IPS-18a (cell line): ENCODE results near the gene ARHGAP12.
"Not testable (repeated sequence)": the region's sequence is repeated elsewhere in the genome, so short reads cannot be mapped to it uniquely, and the experiment has no call there.

ENCODE experiments used
- H3K27ac ChIP-seq: one replicate; pipeline ENCODE4 v1.5.1; 2013; ENCODE audit warnings: low read length
- H3K27me3 ChIP-seq: one replicate; pipeline ENCODE4 v1.6.1; 2013; ENCODE audit warnings: mild to moderate bottlenecking, low read length; ENCODE audit not compliant: control insufficient read depth, insufficient read depth
- H3K36me3 ChIP-seq: one replicate; pipeline ENCODE4 v1.6.1; 2013; ENCODE audit warnings: low read depth, low read length; ENCODE audit not compliant: control insufficient read depth
- H3K4me1 ChIP-seq: one replicate; pipeline ENCODE4 v1.6.1; 2013; ENCODE audit warnings: low read depth, low read length; ENCODE audit not compliant: control insufficient read depth
- H3K4me3 ChIP-seq: one replicate; pipeline ENCODE4 v1.5.1; 2013; ENCODE audit warnings: low read length
- H3K9ac ChIP-seq: one replicate; pipeline ENCODE4 v1.6.1; 2013; ENCODE audit warnings: mild to moderate bottlenecking, low read length, moderate library complexity
- H3K9me3 ChIP-seq: one replicate; pipeline ENCODE4 v1.6.1; 2013; ENCODE audit warnings: low read depth, low read length; ENCODE audit not compliant: control insufficient read depth

The ARHGAP12 gene

DNA sequence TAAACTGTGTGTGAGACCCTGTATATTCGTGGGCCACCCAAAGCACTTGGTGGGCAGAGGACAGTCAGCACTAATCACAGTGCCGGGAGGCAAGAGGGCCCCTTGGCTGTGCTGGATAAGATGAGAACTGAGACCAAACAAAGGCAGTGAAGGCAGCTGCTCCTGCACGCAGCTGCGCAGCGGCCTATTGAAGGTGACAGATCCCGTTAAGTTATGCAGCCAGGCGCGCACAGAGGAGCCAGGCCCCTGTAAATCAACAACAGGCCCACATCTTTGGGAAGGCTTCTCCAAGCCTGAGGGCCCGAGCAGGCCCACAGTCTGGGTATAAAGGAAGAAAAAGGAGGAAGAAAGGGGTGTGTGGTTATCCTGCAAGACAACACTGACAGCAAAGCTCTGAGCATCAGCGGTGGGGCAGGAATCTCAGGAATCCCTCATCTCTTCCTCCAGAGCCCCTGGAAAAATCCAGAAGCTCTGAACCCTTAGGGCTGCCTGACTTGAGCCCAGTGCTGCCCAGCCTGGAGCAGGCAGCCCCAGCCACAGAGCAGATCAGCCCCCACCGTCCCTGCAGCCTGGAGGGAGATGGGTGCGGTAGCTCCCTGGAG is 154.2 kb downstream of the ARHGAP12 start:
- Histone ChIP-seq H3K4me3 (no peak overlapping the region), H3K27me3 (no peaks in the 10 kb centered on the region), H3K4me1 (peaks cover 3% of the 10 kb centered on the region), H3K9ac (no peak overlapping the region), H3K27ac (no peak overlapping the region), H3K36me3 (no peaks in the 10 kb centered on the region), H3K9me3 (no peaks in the 10 kb centered on the region)

DNA sequence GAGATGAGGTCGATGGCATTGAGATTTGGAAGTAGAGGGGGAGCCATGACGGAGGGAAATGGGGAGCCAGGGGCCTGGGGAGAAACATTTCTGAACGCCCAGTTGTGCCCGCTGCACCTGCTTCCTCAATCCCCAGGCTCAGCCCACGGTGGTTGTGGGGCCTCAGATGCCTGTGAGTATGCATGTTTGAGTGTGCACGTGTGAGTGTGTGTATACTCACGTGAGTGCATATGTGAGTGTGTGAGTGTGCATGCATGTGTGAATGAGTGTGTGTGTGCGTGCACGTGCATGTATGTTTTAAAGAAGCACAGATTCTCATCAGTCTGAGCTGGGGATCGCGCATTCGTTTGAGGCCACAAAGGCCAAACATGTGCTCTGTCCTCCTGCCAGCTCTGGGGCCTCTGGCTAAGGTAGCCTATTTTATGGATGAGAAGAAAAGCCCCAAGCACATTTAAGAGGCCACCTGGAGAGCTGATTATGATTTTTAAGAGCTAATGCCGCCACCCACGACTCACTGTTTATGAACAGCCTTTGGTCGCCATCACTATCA is 154.8 kb downstream of the ARHGAP12 start:
- H3K9ac ChIP-seq: no peak overlapping the region
- no peaks in the 10 kb centered on the region for H3K36me3 ChIP-seq
- no peak overlapping the region for H3K27ac ChIP-seq
- H3K4me1 ChIP-seq: peaks cover 3% of the 10 kb centered on the region
- no peaks in the 10 kb centered on the region for H3K9me3 ChIP-seq
- no peaks in the 10 kb centered on the region for H3K27me3 ChIP-seq
- no peak overlapping the region for H3K4me3 ChIP-seq

DNA sequence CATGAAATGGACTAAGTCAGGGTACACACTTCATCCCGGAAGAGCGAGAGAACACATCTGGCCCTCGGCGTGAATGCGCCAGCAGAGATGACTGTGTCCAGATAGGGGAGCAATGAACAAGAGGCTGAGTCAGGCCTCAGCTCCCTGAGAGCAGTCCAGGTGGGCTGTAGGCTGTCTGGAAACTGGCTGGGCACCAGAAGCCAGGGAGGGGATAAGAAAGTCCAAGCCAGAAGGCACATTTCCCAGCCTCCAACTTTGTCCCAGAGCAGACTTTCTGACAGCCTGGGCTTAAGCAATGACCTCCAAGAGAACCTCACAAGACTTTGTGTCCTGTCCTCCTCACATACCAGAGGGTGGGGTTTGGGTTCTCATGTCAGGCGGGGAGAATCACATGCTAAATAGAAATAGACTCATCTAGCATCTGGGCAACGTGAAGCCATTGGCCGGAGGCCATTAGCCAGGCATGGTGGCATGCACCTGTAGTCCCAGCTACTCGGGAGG is 157.2 kb downstream of the ARHGAP12 start:
- no peaks in the 10 kb centered on the region for H3K27me3 ChIP-seq
- no peaks in the 10 kb centered on the region for H3K36me3 ChIP-seq
- no peak overlapping the region for H3K27ac ChIP-seq
- H3K9ac ChIP-seq: no peak overlapping the region
- H3K9me3 ChIP-seq: no peaks in the 10 kb centered on the region
- H3K4me3 ChIP-seq: no peak overlapping the region
- peaks cover 3% of the 10 kb centered on the region for H3K4me1 ChIP-seq

DNA sequence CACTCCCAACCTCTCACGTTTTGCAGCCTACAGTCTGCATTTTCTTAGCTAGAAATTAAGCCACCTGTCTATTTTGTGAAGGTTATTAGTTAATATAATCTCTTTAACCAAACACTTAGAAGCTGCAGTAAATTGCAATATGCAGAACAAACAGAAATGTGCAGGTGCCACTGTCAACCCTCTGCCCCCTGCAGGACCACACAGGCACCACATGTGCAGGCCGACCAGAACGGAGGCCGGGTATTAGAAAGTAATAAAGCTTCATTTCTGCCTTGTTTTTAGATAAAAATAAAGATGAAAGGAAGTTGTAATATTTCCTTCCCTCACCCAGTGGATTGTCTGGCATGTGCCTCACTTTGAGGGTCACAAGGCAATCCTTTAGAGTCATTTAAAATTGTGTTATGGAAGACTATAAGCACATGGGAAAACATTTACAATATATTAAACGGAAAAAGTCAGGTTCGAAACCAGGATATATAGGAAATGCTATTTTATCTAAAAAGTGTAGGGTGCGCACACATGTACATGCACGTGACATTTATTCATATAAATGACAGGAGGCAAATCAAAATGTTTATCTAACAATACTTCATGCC is 158.2 kb downstream of the ARHGAP12 start:
- Histone ChIP-seq H3K9me3 (no peaks in the 10 kb centered on the region), H3K27me3 (no peaks in the 10 kb centered on the region), H3K27ac (no peak overlapping the region), H3K4me3 (no peak overlapping the region), H3K4me1 (peaks cover 9% of the 10 kb centered on the region), H3K9ac (no peak overlapping the region), H3K36me3 (no peaks in the 10 kb centered on the region)

DNA sequence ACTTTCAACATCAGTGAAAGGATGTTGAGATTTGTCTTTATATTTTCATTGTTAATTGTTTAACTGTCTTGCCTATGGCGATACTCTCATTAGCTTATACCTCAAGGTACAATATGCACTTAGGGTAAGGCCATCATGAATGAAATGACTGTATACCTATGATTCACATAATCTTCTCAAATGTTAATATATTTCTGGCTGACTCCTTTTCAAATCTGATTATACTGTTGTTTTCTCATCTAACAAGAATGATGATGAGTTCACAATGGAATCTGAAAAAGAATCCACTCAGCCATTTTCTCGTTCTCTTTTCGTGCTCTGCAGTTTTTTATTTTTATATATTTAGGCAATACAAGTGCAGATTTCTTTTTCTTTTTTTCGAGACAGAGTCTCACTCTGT is 159.1 kb downstream of the ARHGAP12 start:
- Histone ChIP-seq H3K9me3 (no peaks in the 10 kb centered on the region), H3K9ac (no peak overlapping the region), H3K27ac (no peak overlapping the region)

DNA sequence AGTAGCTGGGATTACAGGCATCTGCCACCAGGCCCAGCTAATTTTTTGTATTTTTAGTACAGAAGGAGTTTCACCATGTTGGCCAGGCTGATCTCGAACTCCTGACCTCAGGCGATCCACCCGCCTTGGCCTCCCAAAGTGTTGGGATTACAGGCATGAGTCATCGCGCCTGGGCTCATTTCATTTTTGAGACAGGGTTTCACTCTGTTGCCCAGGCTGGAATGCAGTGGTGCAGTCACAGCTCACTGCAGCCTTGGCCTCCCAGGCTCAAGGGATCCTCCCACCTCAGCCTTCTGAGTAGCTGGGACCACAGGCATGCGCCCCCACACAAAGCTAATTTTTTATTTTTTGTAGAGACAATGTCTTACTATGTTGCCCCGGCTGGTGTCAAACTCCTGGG is 159.7 kb downstream of the ARHGAP12 start:
- H3K27ac ChIP-seq, H3K27me3 ChIP-seq, H3K36me3 ChIP-seq, H3K4me1 ChIP-seq, H3K9me3 ChIP-seq, H3K4me3 ChIP-seq, H3K9ac ChIP-seq: not testable (repeated sequence)

More for the DNA sequence above, 159.1 kb downstream of the ARHGAP12 start:
- no peaks in the 10 kb centered on the region for H3K36me3 ChIP-seq
- peaks cover 6% of the 10 kb centered on the region for H3K4me1 ChIP-seq
- H3K27me3 ChIP-seq: no peaks in the 10 kb centered on the region
- no peak overlapping the region for H3K4me3 ChIP-seq

DNA sequence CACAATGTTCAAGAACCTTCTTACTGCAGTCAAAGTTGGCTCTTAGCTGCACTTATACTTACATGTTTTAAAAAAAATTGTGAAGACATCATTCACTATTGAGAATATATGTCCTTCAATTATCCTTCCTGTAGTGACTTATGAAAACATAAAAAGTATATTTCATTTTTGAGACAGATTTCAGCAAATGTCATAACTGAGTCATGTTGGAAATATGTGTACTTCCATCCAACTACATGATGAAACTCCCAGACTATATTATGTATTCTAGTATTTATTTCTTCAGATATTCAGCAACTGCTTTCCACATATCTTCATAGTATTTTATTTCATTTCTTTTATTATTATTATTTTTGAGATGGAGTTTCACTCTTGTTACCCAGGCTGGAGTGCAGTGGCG is 160.2 kb downstream of the ARHGAP12 start:
- H3K27ac ChIP-seq: no peak overlapping the region
- peaks cover 6% of the 10 kb centered on the region for H3K4me1 ChIP-seq
- H3K9me3 ChIP-seq: no peaks in the 10 kb centered on the region
- H3K27me3 ChIP-seq: no peaks in the 10 kb centered on the region
- no peaks in the 10 kb centered on the region for H3K36me3 ChIP-seq
- no peak overlapping the region for H3K4me3 ChIP-seq
- no peak overlapping the region for H3K9ac ChIP-seq

DNA sequence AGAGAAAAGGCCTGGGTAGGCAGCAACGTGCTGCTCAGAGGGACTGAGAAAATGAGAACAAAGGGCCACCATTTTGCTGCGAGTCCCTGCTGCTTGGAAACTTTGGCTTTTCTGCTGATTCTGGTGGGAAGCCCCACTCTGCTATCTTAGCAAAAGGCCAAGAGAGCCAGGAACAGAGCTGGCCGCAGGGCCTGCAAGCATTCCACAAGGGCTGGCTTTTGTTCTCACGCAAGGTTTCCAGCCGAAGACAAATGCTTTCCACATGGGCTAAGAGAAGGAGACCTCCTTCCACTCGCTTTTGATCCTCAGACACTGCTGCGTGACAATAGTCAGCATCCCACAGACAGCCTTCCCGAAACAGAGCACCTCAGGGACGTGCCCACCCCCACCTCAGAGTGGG is 163.1 kb downstream of the ARHGAP12 start:
- Histone ChIP-seq H3K4me1 (peaks cover 11% of the 10 kb centered on the region), H3K27me3 (no peaks in the 10 kb centered on the region), H3K4me3 (no peak overlapping the region), H3K36me3 (no peaks in the 10 kb centered on the region), H3K9ac (no peak overlapping the region), H3K9me3 (no peaks in the 10 kb centered on the region), H3K27ac (no peak overlapping the region)

DNA sequence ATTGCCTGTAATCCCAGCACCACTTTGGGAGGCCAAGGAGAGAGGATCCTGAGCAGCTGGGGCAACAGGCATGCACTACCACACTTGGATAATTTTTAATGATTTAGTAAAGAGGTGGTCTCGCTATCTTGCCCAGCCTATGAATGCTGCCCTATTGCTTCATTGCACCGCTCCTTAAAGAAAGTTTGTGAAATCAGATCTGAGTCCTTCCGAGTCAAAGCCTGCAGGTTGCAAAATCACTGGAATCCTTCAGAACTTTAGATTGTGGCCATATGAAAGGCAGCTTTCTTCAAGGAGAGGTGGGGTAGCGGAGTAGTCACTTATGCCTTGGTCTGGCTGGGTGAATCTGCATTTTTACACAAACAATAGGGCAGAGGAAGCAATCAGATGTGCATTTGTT is 166.3 kb downstream of the ARHGAP12 start:
- Histone ChIP-seq H3K9ac (no peak overlapping the region), H3K36me3 (no peaks in the 10 kb centered on the region), H3K27ac (no peak overlapping the region), H3K4me1 (peaks cover 25% of the 10 kb centered on the region), H3K4me3 (no peak overlapping the region), H3K9me3 (no peaks in the 10 kb centered on the region), H3K27me3 (no peaks in the 10 kb centered on the region)

DNA sequence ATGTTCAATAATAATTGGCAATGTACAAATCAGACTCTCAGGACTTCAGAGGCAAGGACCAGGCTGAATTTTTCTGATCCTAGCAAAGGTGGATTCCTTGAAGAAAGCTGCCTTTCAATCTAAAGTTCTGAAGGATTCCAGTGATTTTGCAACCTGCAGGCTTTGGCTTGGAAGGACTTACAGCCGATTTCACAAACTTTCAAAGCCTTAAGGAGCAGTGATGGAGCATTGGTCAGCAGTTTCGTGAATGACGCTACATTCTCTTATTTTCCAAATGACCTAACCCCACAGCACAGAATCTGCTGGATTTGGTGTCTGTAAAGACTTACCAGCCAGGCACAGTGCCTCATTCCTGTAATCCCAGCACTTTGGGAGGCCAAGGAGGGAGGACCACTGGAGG is 167.5 kb downstream of the ARHGAP12 start:
- no peak overlapping the region for H3K4me3 ChIP-seq
- no peaks in the 10 kb centered on the region for H3K9me3 ChIP-seq
- no peak overlapping the region for H3K9ac ChIP-seq
- no peaks in the 10 kb centered on the region for H3K27me3 ChIP-seq
- no peak overlapping the region for H3K27ac ChIP-seq
- peaks cover 36% of the 10 kb centered on the region for H3K4me1 ChIP-seq
- no peaks in the 10 kb centered on the region for H3K36me3 ChIP-seq

DNA sequence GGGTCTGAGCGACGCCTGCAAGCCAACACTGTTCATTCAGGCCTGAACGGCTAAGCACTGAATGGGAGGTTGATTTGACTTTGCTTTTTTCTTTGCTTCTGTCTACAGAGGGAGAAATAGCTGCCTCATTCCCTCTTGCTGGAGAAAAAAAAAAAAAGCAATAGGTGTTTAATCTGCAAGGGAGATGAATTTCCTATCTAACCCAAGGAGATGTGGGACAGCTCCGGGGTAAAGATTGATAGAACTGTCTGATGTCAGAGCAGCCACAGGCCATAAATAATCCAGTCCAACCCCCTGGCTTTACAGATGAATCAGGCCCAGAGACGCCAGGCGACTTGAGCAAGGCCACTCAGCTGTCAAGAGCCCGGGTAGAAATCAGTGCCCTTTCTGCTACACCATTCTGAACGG is 168.0 kb downstream of the ARHGAP12 start:
- peak overlapping the region; percentile 37 for H3K27ac ChIP-seq
- H3K9me3 ChIP-seq: no peaks in the 10 kb centered on the region
- H3K36me3 ChIP-seq: no peaks in the 10 kb centered on the region
- H3K9ac ChIP-seq: peak overlapping the region; percentile 30
- peak overlapping the region; percentile 55 for H3K4me3 ChIP-seq
- peaks cover 34% of the 10 kb centered on the region for H3K4me1 ChIP-seq
- no peaks in the 10 kb centered on the region for H3K27me3 ChIP-seq
